GM18951 (cell line): ENCODE measurements around the gene MAP7D3.

Experiments used
- POLR2A ChIP-seq: IDR thresholded peaks from 4 replicates; pipeline ENCODE4 v1.6.1; 2011; ENCODE audit warnings: mild to moderate bottlenecking; ENCODE audit not compliant: insufficient read length, insufficient read depth; ENCODE audit errors: extremely low read depth
- in situ Hi-C: fragments of 300-500 bp; cut with MboI; formaldehyde crosslinking; loops from one replicate; pipeline ENCODE4 v1.12.0; 2022; ENCODE audit warnings: low sequenced_read_pairs, mixed read lengths, inconsistent platforms; ENCODE audit not compliant: unreplicated experiment

Gene MAP7D3

GRCh38 chrX:136207546-136207945, 43.7 kb downstream of the MAP7D3 start:
- in situ Hi-C loops, result no loop called here
- no peak for TF ChIP-seq POLR2A

DNA sequence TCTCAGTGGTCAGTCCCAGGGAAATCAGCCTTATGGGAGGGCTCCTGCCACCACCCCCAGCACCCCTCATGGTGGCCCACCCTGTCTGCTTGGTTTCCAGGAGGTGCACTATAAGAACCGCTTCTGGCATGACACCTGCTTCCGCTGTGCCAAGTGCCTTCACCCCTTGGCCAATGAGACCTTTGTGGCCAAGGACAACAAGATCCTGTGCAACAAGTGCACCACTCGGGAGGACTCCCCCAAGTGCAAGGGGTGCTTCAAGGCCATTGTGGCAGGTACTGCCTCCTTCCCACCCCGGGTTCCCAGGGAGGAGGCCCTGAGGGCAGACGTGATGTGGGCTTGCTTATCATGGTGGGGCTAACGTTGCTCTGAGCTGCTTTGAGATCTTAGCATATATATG, 44.3 kb downstream of the MAP7D3 start:
- in situ Hi-C loops, result no loop called here
- TF ChIP-seq POLR2A, result no peak

DNA sequence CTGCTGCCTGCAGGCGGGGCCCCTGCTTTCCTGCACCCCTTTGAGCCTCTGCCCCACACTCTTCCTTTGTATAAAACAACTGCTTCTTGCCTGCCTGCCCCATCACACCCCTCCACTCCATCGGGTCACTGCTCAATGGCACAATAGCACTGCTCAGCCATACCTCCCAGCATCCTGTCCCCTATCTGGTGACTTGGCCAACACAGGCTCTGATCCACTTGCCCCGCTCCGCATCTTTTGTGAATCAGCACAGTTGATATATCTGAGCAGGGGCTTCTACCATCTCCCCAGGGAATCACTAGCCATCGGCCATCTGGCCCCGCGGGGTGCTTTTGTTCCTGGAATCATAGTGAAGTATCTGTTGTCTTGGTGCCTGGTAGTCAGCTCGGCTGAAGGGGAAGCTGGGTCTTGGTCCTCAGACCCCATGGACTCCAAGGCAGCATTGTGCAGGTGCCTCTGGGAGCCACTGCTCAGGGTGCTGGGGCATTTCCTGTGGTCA, 45.3 kb downstream of the MAP7D3 start:
- in situ Hi-C loops, result no loop called here
- no peak for TF ChIP-seq POLR2A

GRCh38 chrX:136204571-136204970, 46.6 kb downstream of the MAP7D3 start:
- TF ChIP-seq POLR2A, result no peak

DNA sequence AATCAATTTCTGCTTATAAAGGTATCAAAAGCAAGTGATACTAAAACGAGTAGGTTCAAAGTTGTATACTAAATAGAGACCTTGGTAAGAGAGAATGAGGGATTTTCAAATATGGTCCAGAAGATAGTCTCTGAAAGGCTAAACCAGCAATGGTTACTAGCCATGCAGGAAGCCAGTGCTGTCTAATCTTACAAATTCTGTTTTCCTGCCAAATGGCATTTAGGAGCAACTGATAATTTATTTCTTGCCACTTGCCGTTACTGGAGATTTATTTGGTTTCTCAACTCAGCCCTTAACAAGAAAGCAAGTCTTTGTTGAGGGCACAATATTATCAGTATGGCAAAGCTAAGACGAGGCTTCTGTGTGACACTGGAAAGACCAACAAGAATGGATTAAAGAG, 47.2 kb downstream of the MAP7D3 start:
- in situ Hi-C loops, result no loop called here
- no peak for TF ChIP-seq POLR2A

More at GRCh38 chrX:136204571-136204970, 46.6 kb downstream of the MAP7D3 start:
- in situ Hi-C loops, result no loop called here

DNA sequence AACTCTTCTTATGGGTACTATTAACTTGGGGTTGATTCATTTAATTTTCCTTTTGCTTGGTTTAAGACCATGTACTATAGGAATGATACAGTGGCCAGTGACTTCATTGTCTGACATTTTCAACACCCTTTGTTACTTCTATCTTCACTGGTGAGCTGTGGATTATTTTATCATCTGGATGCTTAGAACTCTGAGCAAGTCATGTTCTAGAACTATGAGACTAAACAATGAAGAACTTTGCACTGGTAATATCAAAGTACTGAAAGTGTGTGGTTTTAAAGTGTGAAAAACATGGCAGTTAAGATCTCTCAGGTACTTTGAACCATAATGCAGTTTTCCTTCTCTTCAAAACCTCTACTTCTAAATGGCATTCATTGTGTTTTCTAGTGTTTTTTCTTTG, 47.8 kb downstream of the MAP7D3 start:
- no peak for TF ChIP-seq POLR2A
- in situ Hi-C loops, result no loop called here

GRCh38 chrX:136202889-136203288, 48.3 kb downstream of the MAP7D3 start:
- TF ChIP-seq POLR2A, result no peak
- in situ Hi-C loops, result no loop called here

GRCh38 chrX:136201601-136202000, 49.6 kb downstream of the MAP7D3 start:
- in situ Hi-C loops, result no loop called here

GRCh38 chrX:136200466-136200865, 50.7 kb downstream of the MAP7D3 start:
- no peak for TF ChIP-seq POLR2A
- in situ Hi-C loops, result no loop called here

More at GRCh38 chrX:136201601-136202000, 49.6 kb downstream of the MAP7D3 start:
- TF ChIP-seq POLR2A, result no peak

GRCh38 chrX:136199365-136199764, 51.8 kb downstream of the MAP7D3 start:
- no peak for TF ChIP-seq POLR2A
- in situ Hi-C loops, result no loop called here

- in situ Hi-C loops, result no loop called here
- no peak for TF ChIP-seq POLR2A
These were observed 52.4 kb downstream of the MAP7D3 start for GRCh38 chrX:136198678-136199243.

- in situ Hi-C loops, result no loop called here
- TF ChIP-seq POLR2A, result no peak
These were observed 53.2 kb downstream of the MAP7D3 start for GRCh38 chrX:136198010-136198409.

DNA sequence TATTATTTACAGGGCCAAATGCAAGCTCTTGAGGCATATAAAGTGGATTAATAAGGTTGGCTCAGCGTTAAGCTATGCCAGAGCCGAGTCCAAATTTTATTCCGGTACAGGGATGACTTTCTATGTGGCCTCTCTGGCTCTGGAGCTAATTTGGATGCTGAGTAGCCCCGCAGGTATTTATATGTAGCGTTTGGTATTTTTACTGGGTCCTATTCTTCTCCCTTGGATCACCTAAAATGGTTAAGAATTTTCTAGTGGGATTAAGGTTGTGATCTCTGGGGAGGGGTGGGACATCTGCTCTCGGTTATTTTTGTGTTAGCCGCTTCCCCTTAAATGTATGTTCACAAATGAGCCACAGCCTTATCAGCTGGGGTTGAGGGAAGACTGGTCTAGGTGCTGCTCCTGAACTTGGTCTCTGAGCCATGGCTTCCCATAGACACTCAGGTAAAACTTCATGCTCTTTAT, 54.5 kb downstream of the MAP7D3 start:
- no peak for TF ChIP-seq POLR2A

GRCh38 chrX:136195247-136195646, 56.0 kb downstream of the MAP7D3 start:
- in situ Hi-C loops, result no loop called here
- no peak for TF ChIP-seq POLR2A

More for the DNA sequence above, 54.5 kb downstream of the MAP7D3 start:
- in situ Hi-C loops, result no loop called here
